WTC11 (cell line): Measurements from ENCODE around the gene CASD1.

ENCODE experiments used
- CREB1 ChIP-seq: sonication (generic); formaldehyde crosslinking; IDR thresholded peaks from 2 replicates; pipeline ENCODE4 v1.8.0; 2023; ENCODE audit warnings: mild to moderate bottlenecking, missing genetic modification reagents
- GABPB1 ChIP-seq: sonication (generic); formaldehyde crosslinking; IDR thresholded peaks from 2 replicates; pipeline ENCODE4 v1.8.1; 2023; ENCODE audit warnings: mild to moderate bottlenecking, missing genetic modification reagents
- MAX ChIP-seq: sonication (generic); formaldehyde crosslinking; IDR thresholded peaks from 2 replicates; pipeline ENCODE4 v1.8.0; 2022; ENCODE audit warnings: mild to moderate bottlenecking, missing genetic modification reagents
- TCF7 ChIP-seq: sonication (generic); formaldehyde crosslinking; IDR thresholded peaks from 2 replicates; pipeline ENCODE4 v1.8.0; 2022; ENCODE audit warnings: mild to moderate bottlenecking, low read depth, missing genetic modification reagents, moderate library complexity
- ZNF138 ChIP-seq: sonication (generic); formaldehyde crosslinking; conservative IDR thresholded peaks from 2 replicates; pipeline ENCODE4 v1.8.1; 2022; ENCODE audit warnings: mild to moderate bottlenecking, moderate library complexity, missing genetic modification reagents
- ZNF263 ChIP-seq: sonication (generic); formaldehyde crosslinking; IDR thresholded peaks from 2 replicates; pipeline ENCODE4 v1.8.1; 2022; ENCODE audit warnings: low read depth, mild to moderate bottlenecking, moderate library complexity, missing genetic modification reagents
- ZNF317 ChIP-seq: sonication (generic); formaldehyde crosslinking; IDR thresholded peaks from 2 replicates; pipeline ENCODE4 v1.8.1; 2023; ENCODE audit warnings: low read depth, mild to moderate bottlenecking, moderate library complexity, missing genetic modification reagents, borderline replicate concordance
- TF ChIP-seq, protein P1 (sequence below): fragments of 200-600 bp; IDR thresholded peaks from 2 replicates; pipeline ENCODE4 v1.8.0; 2022; ENCODE audit warnings: antibody characterized with exemption
- TF ChIP-seq, protein P2 (sequence below): sonication (generic); formaldehyde crosslinking; conservative IDR thresholded peaks from 2 replicates; pipeline ENCODE4 v1.8.1; 2022; ENCODE audit warnings: mild to moderate bottlenecking, missing genetic modification reagents
- TF ChIP-seq, protein P3 (sequence below): sonication (generic); formaldehyde crosslinking; IDR thresholded peaks from 2 replicates; pipeline ENCODE4 v1.8.1; 2023; ENCODE audit warnings: mild to moderate bottlenecking, missing genetic modification reagents

DNA sequence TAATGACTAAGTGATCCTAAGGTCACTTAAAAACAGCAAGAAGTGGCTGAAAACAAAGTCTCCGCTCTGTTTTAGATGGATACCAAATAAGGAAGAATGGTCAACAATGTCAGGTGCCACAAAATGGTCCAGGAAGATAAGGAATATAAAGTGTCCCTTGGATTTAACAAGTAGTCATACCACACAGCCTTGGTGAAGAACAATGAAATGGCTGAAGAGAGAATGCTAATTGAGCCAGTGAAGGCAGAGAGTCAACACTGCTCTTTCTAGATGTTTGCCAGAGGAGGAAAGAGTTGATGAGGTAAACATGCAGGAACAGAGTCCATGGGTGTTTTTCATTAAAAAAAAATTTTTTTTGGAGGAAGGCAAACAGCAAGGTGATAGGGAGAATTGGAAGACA is 2.1 kb upstream of the CASD1 start:
- TF ChIP-seq ZNF138 (no peak), CREB1 (CRISPR knock-in tag) (no peak), ZNF263 (CRISPR knock-in tag) (no peak), GABPB1 (CRISPR knock-in tag) (no peak), MAX (CRISPR knock-in tag) (no peak), TCF7 (no peak), ZNF317 (CRISPR knock-in tag) (no peak)
- TF ChIP-seq, protein P1, sequence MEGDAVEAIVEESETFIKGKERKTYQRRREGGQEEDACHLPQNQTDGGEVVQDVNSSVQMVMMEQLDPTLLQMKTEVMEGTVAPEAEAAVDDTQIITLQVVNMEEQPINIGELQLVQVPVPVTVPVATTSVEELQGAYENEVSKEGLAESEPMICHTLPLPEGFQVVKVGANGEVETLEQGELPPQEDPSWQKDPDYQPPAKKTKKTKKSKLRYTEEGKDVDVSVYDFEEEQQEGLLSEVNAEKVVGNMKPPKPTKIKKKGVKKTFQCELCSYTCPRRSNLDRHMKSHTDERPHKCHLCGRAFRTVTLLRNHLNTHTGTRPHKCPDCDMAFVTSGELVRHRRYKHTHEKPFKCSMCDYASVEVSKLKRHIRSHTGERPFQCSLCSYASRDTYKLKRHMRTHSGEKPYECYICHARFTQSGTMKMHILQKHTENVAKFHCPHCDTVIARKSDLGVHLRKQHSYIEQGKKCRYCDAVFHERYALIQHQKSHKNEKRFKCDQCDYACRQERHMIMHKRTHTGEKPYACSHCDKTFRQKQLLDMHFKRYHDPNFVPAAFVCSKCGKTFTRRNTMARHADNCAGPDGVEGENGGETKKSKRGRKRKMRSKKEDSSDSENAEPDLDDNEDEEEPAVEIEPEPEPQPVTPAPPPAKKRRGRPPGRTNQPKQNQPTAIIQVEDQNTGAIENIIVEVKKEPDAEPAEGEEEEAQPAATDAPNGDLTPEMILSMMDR, result no peak
- TF ChIP-seq, protein P2, sequence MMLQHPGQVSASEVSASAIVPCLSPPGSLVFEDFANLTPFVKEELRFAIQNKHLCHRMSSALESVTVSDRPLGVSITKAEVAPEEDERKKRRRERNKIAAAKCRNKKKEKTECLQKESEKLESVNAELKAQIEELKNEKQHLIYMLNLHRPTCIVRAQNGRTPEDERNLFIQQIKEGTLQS (CRISPR knock-in tag), result no peak
- TF ChIP-seq, protein P3, sequence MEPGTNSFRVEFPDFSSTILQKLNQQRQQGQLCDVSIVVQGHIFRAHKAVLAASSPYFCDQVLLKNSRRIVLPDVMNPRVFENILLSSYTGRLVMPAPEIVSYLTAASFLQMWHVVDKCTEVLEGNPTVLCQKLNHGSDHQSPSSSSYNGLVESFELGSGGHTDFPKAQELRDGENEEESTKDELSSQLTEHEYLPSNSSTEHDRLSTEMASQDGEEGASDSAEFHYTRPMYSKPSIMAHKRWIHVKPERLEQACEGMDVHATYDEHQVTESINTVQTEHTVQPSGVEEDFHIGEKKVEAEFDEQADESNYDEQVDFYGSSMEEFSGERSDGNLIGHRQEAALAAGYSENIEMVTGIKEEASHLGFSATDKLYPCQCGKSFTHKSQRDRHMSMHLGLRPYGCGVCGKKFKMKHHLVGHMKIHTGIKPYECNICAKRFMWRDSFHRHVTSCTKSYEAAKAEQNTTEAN (CRISPR knock-in tag), result no peak
